Thyroid gland (tissue), 4 donors: ENCODE measurements around the gene VOPP1. TPM values are rescaled to one million over a fixed set of nuclear protein-coding genes. Genes with fewer than 3 reads are reported as not detected.

Experiments used
- DNase-seq, 2 donors: peaks; one replicate each; pipeline ENCODE4 v3.0.0-alpha.2; 2019
- H3K27ac ChIP-seq, 3 donors: fragments of 200-600 bp; sonication (generic); 1 replicate in 2 of 3; 2 replicates in 1 of 3; pipeline ENCODE4 v1.5.1; 2016 to 2019; ENCODE audit warnings: mild to moderate bottlenecking in 1 of 3, moderate library complexity in 1 of 3
- H3K27me3 ChIP-seq: fragments of 200-600 bp; sonication (generic); one replicate; pipeline ENCODE4 v1.5.1; 2019
- H3K36me3 ChIP-seq, 2 donors: fragments of 200-600 bp; sonication (generic); one replicate each; pipeline ENCODE4 v1.5.1; 2016 to 2019
- H3K4me1 ChIP-seq, 2 donors: fragments of 200-600 bp; sonication (generic); one replicate each; pipeline ENCODE4 v1.5.1; 2017 to 2019
- H3K4me3 ChIP-seq, 3 donors: fragments of 200-600 bp; sonication (generic); replicated peaks in 1 of 3; 1 replicate in 2 of 3; 2 replicates in 1 of 3; pipeline ENCODE4 v1.5.1; 2016; ENCODE audit warnings: mild to moderate bottlenecking in 1 of 3
- H3K9me3 ChIP-seq: fragments of 200-600 bp; sonication (generic); one replicate; pipeline ENCODE4 v1.5.1; 2017
- CTCF ChIP-seq, 6 experiments: fragments of 200-600 bp in 3 of 6; fragments of 450-650 bp in 3 of 6; sonication (generic) in 3 of 6; IDR thresholded peaks; one replicate each; pipeline ENCODE4 v1.5.1; 2016 to 2019; ENCODE audit warnings: antibody characterized with exemption in 6 of 6, mild to moderate bottlenecking in 2 of 6, inconsistent platforms in 1 of 6, moderate library complexity in 1 of 6
- POLR2A ChIP-seq, 2 donors: fragments of 450-650 bp; IDR thresholded peaks; one replicate each; pipeline ENCODE4 v1.6.1; 2017; ENCODE audit warnings: antibody characterized with exemption in 2 of 2, mild to moderate bottlenecking in 2 of 2, moderate library complexity in 1 of 2
- WGBS, 2 donors: methylation state at CpG; one replicate each; pipeline ENCODE4 v1.1.5; 2017; 5-methylcytosine and 5-hydroxymethylcytosine counted together
- intact Hi-C: fragments of 100-400 bp; cut with DNase I; formaldehyde crosslinking; loops from one replicate; pipeline ENCODE4 v1.15.1; 2023
- total RNA-seq, 4 donors: library from RNA; depleted of rRNA; stranded (reverse); fragments of >200 nt; gene quantifications; one replicate each; pipeline ENCODE4 v1.2.3, GENCODE V29; 2016

VOPP1 gene
- total RNA-seq, 4 donors from 2014 or later = 42.6 to 58.0 (median 46.2) TPM

- Histone ChIP-seq H3K36me3 (no peaks in the 10 kb centered on the region), H3K27ac (no peak overlapping the region), H3K4me3 (no peak overlapping the region), H3K9me3 (no peaks in the 10 kb centered on the region), H3K27me3 (no peaks in the 10 kb centered on the region), H3K4me1 (peaks cover 0 to 15% of the 10 kb centered on the region in 2 donors)
- intact Hi-C loops = no loop called here
- no peak for DNase-seq
- 63 to 73% methylated on average over 3 of the region's 3 CpGs for WGBS, 2 donors
- no peak for TF ChIP-seq CTCF (IDR thresholded peaks at IDR 0.05)
- no peak for TF ChIP-seq POLR2A (IDR thresholded peaks at IDR 0.05)
Measured at GRCh38 chr7:55539380-55539779, 32.9 kb downstream of the VOPP1 start.

GRCh38 chr7:55538538-55538937 lies 33.8 kb downstream of the VOPP1 start:
- DNase-seq = no peak
- 88 to 92% methylated on average over 3 of the region's 3 CpGs for WGBS, 2 donors

DNA sequence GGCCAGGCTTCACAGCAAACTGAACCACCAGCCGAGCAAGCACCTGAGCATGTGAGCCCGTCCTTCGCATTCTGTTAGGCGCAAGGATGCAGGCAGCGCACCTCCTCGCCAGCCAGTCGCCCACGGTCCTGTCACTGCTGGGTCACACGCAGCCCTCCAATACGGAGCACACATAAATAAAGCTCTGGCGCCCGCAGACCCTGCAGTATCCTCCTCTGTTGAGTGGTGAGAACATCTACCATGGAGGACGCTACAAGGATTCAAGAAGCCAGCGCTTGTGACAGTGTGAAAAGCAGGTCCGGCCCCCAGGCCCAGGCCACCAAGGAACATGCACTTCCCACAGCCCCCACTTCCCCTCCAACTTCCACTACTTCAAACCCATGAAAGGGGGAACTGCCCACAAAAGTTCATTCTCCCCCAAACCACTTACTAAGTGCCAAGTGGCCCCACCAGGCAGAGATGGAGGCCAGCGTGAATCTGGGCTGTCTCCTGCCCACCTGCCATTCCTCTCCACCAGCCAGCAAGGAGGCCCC lies 34.8 kb downstream of the VOPP1 start:
- H3K4me1 ChIP-seq = peaks cover 0 to 29% of the 10 kb centered on the region in 2 donors
- H3K27ac ChIP-seq = no peak overlapping the region
- intact Hi-C loops = no loop called here
- H3K9me3 ChIP-seq = no peaks in the 10 kb centered on the region
- no peak overlapping the region for H3K4me3 ChIP-seq
- DNase-seq = no peak
- WGBS, 2 donors = 95 to 97% methylated on average over 16 of the region's 16 CpGs
- H3K36me3 ChIP-seq = no peaks in the 10 kb centered on the region
- no peak for TF ChIP-seq POLR2A (IDR thresholded peaks at IDR 0.05)
- no peak for TF ChIP-seq CTCF (IDR thresholded peaks at IDR 0.05)
- no peaks in the 10 kb centered on the region for H3K27me3 ChIP-seq

More at GRCh38 chr7:55538538-55538937, 33.8 kb downstream of the VOPP1 start:
- Histone ChIP-seq H3K27ac (no peak overlapping the region), H3K4me3 (no peak overlapping the region), H3K36me3 (no peaks in the 10 kb centered on the region), H3K9me3 (no peaks in the 10 kb centered on the region), H3K4me1 (peaks cover 0 to 19% of the 10 kb centered on the region in 2 donors), H3K27me3 (no peaks in the 10 kb centered on the region)
- no peak for TF ChIP-seq POLR2A (IDR thresholded peaks at IDR 0.05)
- intact Hi-C loops = no loop called here

DNA sequence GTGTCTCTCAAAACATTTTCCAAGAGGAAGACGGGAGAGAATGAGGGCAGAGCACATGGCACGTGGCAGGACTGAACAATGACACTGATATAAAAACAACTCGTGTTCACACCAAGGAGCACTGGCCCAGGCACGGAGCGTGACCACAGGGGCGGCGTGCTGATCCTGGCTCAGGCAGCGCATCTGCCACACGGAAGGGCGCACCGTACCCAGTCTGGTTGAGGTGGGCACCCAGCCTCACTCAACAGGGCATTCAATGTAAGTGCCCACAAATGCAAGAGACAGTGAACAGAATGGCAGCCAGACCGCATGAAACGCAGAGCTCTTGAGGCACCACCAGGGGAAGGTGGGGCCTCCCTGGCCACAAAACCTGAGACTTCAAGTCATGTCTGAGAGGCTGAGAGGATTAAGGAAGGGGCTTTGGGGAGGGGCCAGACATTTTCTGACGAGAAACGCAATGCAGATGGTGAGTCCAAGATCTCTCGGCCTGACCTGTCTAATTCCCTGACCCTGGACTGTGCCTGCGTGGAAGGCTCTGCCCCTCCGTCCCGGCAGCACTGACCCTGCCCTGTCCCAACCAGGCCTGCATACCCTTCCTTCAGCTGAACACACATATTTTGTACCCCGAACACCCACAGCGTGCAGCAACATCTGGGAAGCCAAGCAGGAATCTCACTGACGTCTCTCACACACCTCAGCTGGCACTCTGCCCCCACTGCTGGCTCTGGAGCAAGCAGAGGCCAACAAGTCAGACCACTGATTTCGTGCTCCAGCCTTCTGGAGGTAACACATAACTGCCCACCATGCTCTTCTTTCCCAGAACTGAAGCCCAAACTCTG lies 35.5 kb downstream of the VOPP1 start:
- no peaks in the 10 kb centered on the region for H3K36me3 ChIP-seq
- WGBS, 2 donors = 88 to 91% methylated on average over 18 to 21 of the region's 23 CpGs
- TF ChIP-seq POLR2A (IDR thresholded peaks at IDR 0.05) = no peak
- TF ChIP-seq CTCF (IDR thresholded peaks at IDR 0.05) = no peak
- H3K27ac ChIP-seq = no peak overlapping the region
- peaks cover 0 to 29% of the 10 kb centered on the region in 2 donors for H3K4me1 ChIP-seq
- H3K9me3 ChIP-seq = no peaks in the 10 kb centered on the region
- intact Hi-C loops = no loop called here
- DNase-seq = no peak
- no peak overlapping the region for H3K4me3 ChIP-seq
- no peaks in the 10 kb centered on the region for H3K27me3 ChIP-seq

DNA sequence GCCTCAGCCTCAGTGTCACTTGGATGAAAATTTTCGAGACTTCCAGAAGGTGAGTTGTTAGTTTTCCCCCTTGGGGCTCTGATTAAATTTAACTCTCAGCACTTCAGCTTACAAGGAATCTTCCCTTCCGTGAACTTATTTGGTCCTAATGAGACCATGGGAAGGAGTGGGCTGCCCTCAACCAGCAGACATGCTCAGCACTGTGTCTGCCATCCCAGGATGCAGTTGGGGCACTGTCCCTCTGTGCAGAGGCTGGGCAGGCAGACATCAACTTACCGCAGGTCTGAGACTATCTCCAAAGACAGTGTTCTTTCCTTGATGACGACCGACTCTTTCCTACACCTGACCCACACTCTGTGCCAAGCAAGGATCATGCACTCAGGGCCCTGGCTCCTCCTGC lies 36.7 kb downstream of the VOPP1 start:
- intact Hi-C loops = no loop called here
- 89 to 92% methylated on average over 5 of the region's 5 CpGs for WGBS, 2 donors
- Histone ChIP-seq H3K4me1 (peaks cover 0 to 29% of the 10 kb centered on the region in 2 donors), H3K4me3 (no peak overlapping the region), H3K36me3 (no peaks in the 10 kb centered on the region), H3K27ac (no peak overlapping the region), H3K27me3 (no peaks in the 10 kb centered on the region), H3K9me3 (no peaks in the 10 kb centered on the region)
- TF ChIP-seq CTCF (IDR thresholded peaks at IDR 0.05) (no peak), POLR2A (IDR thresholded peaks at IDR 0.05) (no peak)
- DNase-seq = no peak
